Measurements from ENCODE around the gene NASP.

The NASP gene

DNA sequence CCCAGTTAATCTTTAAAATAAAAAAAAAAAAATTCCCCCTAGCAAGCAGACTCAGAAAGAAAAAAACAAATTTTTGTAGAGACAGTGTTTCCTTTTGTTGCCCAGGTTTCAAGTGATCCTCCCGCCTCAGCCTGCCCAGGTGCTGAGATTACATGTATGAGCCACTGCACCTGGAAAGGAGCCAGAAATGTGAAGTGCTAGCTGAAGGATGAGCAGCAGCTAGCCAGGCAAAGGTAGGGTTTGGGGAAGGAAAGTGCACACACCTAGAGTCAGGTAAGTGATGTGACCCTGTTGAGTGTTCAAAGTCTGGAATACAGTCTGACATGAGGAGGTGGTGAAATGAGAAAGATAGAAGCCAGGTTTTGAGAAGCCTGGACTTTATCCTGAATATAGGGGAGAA, 31.5 kb upstream of the NASP start:
- no peak overlapping the region for H3K4me3 ChIP-seq (ENCODE audit: low read depth, low read length)
- in situ Hi-C loops (cut with HindIII; ENCODE audit: low sequenced_read_pairs) = no loop called here
- DNase-seq (ENCODE audit: low read depth, low spot score) = no peak
- TF ChIP-seq, protein P1, sequence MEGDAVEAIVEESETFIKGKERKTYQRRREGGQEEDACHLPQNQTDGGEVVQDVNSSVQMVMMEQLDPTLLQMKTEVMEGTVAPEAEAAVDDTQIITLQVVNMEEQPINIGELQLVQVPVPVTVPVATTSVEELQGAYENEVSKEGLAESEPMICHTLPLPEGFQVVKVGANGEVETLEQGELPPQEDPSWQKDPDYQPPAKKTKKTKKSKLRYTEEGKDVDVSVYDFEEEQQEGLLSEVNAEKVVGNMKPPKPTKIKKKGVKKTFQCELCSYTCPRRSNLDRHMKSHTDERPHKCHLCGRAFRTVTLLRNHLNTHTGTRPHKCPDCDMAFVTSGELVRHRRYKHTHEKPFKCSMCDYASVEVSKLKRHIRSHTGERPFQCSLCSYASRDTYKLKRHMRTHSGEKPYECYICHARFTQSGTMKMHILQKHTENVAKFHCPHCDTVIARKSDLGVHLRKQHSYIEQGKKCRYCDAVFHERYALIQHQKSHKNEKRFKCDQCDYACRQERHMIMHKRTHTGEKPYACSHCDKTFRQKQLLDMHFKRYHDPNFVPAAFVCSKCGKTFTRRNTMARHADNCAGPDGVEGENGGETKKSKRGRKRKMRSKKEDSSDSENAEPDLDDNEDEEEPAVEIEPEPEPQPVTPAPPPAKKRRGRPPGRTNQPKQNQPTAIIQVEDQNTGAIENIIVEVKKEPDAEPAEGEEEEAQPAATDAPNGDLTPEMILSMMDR (IDR thresholded peaks at IDR 0.05; ENCODE audit: low read depth, low read length) = no peak

- H3K4me3 ChIP-seq (ENCODE audit: low read depth, low read length) = no peak overlapping the region
- TF ChIP-seq, protein P1 (IDR thresholded peaks at IDR 0.05; ENCODE audit: low read depth, low read length) = no peak
- no peak for DNase-seq (ENCODE audit: low read depth, low spot score)
- in situ Hi-C loops (cut with HindIII; ENCODE audit: low sequenced_read_pairs) = no loop called here
Observed at GRCh38 chr1:45554198-45554597, 29.6 kb upstream of the NASP start.

DNA sequence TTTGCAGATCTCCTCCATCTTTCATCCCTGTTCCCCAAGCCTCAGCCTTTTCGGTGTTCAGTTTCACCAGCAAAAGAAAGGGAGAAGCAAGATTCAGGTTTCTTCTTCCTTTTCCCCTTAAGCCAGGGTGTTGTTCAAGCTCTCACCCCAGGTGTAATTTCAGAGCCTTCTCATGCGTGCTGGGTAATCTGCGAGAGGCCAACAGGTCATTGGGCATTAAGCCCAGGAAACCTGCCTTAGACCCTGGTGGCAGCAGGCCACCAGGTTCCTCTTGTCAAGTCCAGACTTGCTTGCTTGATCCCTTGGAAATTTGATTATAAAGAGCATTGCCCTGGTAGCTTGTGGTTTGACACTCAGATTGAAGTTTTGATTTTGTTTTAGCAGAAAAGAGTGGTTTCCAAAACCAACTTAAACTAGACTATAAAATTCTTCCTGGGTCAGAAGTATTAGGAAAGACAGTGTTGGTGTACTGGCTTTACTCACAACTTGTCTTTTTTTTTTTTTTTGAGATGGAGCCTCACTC, 26.4 kb upstream of the NASP start:
- no peak overlapping the region for H3K4me3 ChIP-seq (ENCODE audit: low read depth, low read length)
- no peak for DNase-seq (ENCODE audit: low read depth, low spot score)
- in situ Hi-C loops (cut with HindIII; ENCODE audit: low sequenced_read_pairs) = no loop called here
- TF ChIP-seq, protein P1 (IDR thresholded peaks at IDR 0.05; ENCODE audit: low read depth, low read length) = no peak

- in situ Hi-C loops (cut with HindIII; ENCODE audit: low sequenced_read_pairs) = no loop called here
- TF ChIP-seq, protein P1 (IDR thresholded peaks at IDR 0.05; ENCODE audit: low read depth, low read length) = no peak
- no peak overlapping the region for H3K4me3 ChIP-seq (ENCODE audit: low read depth, low read length)
- no peak for DNase-seq (ENCODE audit: low read depth, low spot score)
Observed at GRCh38 chr1:45563843-45564242, 20.0 kb upstream of the NASP start.

DNA sequence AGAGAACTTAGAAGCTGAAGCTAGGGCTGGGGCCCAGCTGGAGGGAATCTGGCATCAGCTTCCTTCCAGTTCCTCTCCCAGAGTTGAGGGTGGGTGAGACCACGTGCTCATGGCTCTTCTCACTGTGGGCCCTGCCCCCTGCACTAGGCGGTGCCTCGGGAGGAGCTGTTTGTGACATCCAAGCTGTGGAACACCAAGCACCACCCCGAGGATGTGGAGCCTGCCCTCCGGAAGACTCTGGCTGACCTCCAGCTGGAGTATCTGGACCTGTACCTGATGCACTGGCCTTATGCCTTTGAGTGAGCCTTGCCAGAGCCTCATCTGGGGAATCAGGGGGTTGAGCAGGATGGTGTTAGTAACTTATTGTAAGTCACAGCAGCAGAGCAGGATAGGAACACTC, 17.1 kb upstream of the NASP start:
- TF ChIP-seq, protein P1 (IDR thresholded peaks at IDR 0.05; ENCODE audit: low read depth, low read length) = no peak
- no peak overlapping the region for H3K4me3 ChIP-seq (ENCODE audit: low read depth, low read length)
- DNase-seq (ENCODE audit: low read depth, low spot score) = no peak
- in situ Hi-C loops (cut with HindIII; ENCODE audit: low sequenced_read_pairs) = no loop called here

GRCh38 chr1:45567911-45568310, 15.9 kb upstream of the NASP start:
- in situ Hi-C loops (cut with HindIII; ENCODE audit: low sequenced_read_pairs) = no loop called here
- TF ChIP-seq, protein P1 (IDR thresholded peaks at IDR 0.05; ENCODE audit: low read depth, low read length) = no peak
- H3K4me3 ChIP-seq (ENCODE audit: low read depth, low read length) = no peak overlapping the region
- no peak for DNase-seq (ENCODE audit: low read depth, low spot score)

- DNase-seq (ENCODE audit: low read depth, low spot score) = no peak
- TF ChIP-seq, protein P1 (IDR thresholded peaks at IDR 0.05; ENCODE audit: low read depth, low read length) = no peak
- in situ Hi-C loops (cut with HindIII; ENCODE audit: low sequenced_read_pairs) = no loop called here
Observed at GRCh38 chr1:45568421-45568820, 15.4 kb upstream of the NASP start.

More at GRCh38 chr1:45568421-45568820, 15.4 kb upstream of the NASP start:
- H3K4me3 ChIP-seq (ENCODE audit: low read depth, low read length) = no peak overlapping the region

All from astrocyte of the spinal cord (primary cell).